ENCODE measurements around the gene MXRA8. TPM values are rescaled to one million over a fixed set of nuclear protein-coding genes. Genes with fewer than 3 reads are reported as not detected.

Gene MXRA8
- total RNA-seq, 1 donor from 2014 or later = not detected

DNA sequence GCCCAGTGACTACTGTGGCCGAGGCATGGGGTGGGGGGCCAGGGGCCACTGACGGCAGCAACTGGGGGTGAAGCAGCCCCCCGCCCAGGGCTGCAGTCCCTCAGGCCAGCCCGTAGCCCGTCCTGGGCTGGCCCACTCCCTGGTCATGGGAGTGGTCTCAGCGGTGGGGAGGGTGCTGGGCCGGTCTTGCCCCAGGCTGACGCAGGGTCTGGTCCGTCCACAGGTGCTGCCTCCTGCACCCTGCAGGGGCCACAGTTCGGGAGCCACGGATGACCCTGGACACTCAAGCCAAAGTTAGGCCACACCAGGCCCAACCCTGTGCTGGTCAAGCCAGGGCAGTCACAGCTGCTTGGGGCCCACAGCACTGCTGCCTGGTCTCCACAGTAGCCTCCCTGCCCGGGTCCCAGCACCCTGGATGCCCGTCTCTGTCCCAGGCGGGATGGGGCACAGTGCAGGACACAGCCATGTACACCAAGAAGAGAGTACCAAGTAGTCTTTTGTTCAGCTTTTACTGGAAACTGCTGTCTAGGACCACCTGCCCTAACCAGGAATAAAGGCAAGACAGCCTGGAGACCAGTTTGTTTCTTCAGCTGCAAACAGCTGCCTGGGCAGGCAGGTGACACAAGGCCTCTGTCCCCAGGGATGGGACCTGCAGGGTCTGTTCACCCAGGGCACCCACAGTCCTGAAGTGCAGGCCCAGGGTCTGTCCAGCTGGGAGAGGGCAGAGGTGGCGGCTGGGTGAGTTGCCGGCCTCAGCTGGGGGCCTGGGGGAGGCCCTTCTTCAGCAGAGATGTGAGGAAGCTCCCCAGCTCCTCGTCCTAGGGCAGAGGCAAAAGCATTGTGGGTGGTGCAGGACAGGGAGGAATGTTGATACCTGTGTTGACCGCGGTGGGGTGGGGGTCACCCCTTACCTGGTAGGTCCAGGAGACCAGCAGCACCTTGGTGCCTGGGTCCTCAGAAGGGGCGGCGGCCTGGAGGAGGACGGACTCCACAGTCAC is 46.9 kb downstream of the MXRA8 start:
- Mint-ChIP-seq H3K9me3 (no peaks in the 10 kb centered on the region), H3K4me1 (ENCODE audit: low read depth) (peaks cover 5% of the 10 kb centered on the region), H3K27me3 (ENCODE audit: low read depth) (no peaks in the 10 kb centered on the region), H3K27ac (no peak overlapping the region), H3K36me3 (ENCODE audit: low read depth) (peaks cover 28% of the 10 kb centered on the region), H3K4me3 (ENCODE audit: low read depth) (no peak overlapping the region)
- intact Hi-C loops (cut with micrococcal nuclease) = no loop called here
- no peak for DNase-seq (ENCODE audit: low spot score)

DNA sequence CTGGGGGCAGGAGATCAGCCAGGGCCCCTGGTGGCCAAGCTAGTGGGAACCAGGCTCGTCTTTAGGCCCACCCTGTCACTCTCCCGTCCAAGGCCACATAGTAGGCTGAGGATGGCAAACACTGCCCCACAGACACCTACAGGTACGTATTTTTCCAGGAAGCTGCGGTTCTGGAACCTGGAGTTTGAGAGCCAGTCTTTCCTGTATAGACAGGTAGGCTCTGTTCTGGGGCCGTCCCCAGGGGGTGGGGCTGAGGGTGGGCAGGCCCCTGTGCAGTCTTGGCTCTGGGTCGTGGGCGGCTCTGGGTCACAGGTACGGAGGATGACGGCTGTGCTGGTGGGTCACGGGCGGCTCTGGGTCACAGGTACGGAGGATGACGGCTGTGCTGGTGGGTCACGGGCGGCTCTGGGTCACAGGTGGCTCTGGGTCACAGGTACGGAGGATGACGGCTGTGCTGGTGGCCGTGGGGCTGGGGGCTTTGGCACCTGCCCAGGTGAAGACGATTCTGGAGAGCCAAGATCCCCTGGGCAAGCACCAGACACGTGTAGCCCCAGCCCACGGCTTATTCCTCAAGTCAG is 47.8 kb downstream of the MXRA8 start:
- H3K4me1 Mint-ChIP-seq (ENCODE audit: low read depth) = peaks cover 10% of the 10 kb centered on the region
- no peaks in the 10 kb centered on the region for H3K9me3 Mint-ChIP-seq
- DNase-seq (ENCODE audit: low spot score) = no peak
- peak overlapping the region; percentile 30 for H3K4me3 Mint-ChIP-seq (ENCODE audit: low read depth)
- H3K27me3 Mint-ChIP-seq (ENCODE audit: low read depth) = no peaks in the 10 kb centered on the region
- intact Hi-C loops (cut with micrococcal nuclease) = no loop called here
- H3K36me3 Mint-ChIP-seq (ENCODE audit: low read depth) = peaks cover 21% of the 10 kb centered on the region
- H3K27ac Mint-ChIP-seq = no peak overlapping the region

DNA sequence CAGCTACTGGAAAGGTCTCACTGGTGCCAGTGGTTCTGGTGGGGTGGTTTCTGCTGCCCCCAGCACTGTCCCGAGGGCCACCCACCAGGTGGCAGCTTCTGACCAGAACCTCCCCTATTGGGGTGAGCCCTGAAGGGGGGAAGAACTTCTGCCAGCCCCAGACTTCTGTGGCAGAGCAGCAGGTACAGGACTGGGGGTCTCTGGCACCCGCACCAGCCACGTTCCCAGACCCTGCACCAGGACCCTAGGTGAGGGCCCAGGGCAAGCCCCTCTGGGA is 48.3 kb downstream of the MXRA8 start:
- Mint-ChIP-seq H3K36me3 (ENCODE audit: low read depth) (peaks cover 18% of the 10 kb centered on the region), H3K27me3 (ENCODE audit: low read depth) (no peaks in the 10 kb centered on the region), H3K4me1 (ENCODE audit: low read depth) (peaks cover 10% of the 10 kb centered on the region), H3K9me3 (no peaks in the 10 kb centered on the region), H3K27ac (no peak overlapping the region), H3K4me3 (ENCODE audit: low read depth) (peak overlapping the region; percentile 75)
- no peak for DNase-seq (ENCODE audit: low spot score)
- intact Hi-C loops (cut with micrococcal nuclease) = no loop called here

DNA sequence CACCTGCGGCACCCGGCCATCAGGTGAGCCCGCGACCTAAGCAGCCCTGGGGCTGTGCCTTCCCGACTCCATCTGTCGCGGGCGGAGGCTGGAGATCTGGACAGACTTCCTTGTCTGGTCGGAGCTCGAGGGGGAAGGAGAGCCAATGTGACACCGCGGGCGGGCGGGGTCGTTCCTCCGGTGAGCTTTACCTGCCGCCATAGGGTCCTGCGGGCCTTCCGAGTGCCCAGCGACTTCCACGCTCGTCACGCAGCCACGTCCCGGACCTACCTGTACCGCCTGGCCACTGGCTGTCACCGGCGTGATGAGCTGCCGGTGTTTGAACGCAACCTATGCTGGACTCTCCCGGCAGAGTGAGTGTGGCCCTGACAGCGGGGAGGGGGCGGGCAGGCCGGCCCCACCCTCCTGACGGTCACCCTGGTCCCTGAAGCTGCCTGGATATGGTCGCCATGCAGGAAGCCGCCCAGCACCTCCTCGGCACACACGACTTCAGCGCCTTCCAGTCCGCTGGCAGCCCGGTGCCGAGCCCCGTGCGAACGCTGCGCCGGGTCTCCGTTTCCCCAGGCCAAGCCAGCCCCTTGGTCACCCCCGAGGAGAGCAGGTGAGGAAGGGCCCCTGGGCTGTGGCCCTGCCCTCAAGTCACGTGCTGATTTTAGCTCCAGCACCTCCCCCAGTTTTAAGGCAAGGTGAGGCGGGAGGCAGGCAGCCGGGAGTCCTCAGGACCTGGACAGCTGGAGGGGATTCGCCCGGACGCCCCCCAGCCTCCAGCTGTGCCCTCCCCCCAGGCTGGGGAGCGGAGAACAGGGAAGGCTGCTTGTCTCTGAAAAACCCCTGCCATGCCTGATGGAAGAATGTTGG is 48.9 kb downstream of the MXRA8 start:
- Mint-ChIP-seq H3K4me3 (ENCODE audit: low read depth) (peak overlapping the region; percentile 75), H3K4me1 (ENCODE audit: low read depth) (peaks cover 10% of the 10 kb centered on the region), H3K9me3 (no peaks in the 10 kb centered on the region), H3K27ac (no peak overlapping the region), H3K27me3 (ENCODE audit: low read depth) (no peaks in the 10 kb centered on the region), H3K36me3 (ENCODE audit: low read depth) (peaks cover 15% of the 10 kb centered on the region)
- intact Hi-C loops (cut with micrococcal nuclease) = loop anchor here (2.0 to 10.0 kb wide), 3 partner anchors 39 to 192 kb away; partner anchors contain the start of genes AURKAIP1, C1orf159 and DVL1
- no peak for DNase-seq (ENCODE audit: low spot score)

DNA sequence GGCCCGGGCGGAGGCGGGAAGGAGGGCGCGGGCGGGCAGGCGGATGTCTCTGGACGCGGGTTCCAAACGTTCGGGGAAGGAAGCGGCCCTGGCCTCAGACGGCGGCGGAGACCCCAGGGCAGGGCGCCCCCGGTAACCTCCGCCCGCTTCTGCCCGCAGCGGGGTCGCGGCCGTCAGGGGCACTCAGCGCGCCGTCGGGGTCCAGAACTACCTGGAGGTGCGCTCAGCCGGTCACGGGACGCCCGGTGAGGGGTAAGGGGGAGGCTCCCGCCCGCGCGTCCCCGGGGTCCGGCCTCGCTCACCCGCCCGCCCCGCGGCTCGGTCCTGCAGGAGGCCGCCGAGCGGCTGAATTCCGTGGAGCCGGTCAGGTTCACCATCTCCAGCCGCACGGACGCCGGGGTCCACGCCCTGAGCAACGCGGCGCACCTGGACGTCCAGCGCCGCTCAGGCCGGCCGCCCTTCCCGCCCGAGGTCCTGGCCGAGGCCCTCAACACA is 49.6 kb downstream of the MXRA8 start:
- peak overlapping the region; percentile 79 for H3K27ac Mint-ChIP-seq
- peaks cover 10% of the 10 kb centered on the region for H3K4me1 Mint-ChIP-seq (ENCODE audit: low read depth)

DNA sequence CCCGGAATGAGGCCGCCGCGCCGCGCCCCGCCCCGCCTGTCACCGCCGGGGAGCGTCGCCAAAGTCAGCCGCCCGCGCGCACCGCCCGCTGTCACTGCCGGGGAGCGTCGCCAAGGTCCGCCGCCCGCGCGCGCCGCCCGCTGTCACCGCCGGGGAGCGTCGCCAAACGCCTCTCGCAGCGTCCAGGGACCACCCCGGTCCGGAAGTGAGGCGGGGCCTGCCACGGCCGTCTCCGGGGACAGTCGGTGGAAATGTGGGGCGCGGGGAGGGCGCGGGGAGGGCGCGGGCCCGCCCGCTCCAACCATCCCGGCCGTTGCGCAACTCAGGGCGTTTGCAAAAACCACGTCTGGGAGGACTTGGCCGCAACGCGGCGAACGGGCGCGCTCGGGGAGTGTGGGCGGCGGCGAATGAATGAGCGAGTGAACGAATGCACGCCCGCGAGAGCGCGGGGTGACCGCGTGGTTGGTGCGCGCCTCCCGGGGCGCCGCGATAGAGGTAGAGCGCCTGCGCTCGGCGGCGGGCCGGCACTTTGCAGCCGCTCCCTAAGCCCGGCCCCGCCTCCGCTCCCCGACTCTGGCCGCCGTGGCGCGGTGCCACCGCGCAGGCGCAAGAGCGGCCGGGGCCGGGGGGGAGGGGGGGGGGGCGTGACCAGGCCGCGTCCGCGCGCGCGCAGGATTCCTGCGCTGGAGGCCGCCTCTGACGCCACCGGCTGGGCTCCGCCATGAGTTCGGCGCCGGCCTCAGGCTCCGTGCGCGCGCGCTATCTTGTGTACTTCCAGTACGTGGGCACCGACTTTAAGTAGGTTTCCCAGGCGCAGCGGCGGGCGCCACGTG is 50.2 kb downstream of the MXRA8 start, which contains the start of the genes ACAP3 and PUSL1:
ACAP3 (minus strand) TSS at position 8 of the 833 bp plus-strand sequence. CDS start 115 bp downstream, outside the sequence.
PUSL1 (plus strand) TSS at position 675 of the 833 bp plus-strand sequence; CDS start at position 722, 47 bp downstream.
- Mint-ChIP-seq H3K36me3 (ENCODE audit: low read depth) (peaks cover 9% of the 10 kb centered on the region), H3K4me3 (ENCODE audit: low read depth) (peak within 1 kb of the TSS; percentile 85), H3K27ac (peak within 1 kb of the TSS; percentile 79), H3K27me3 (ENCODE audit: low read depth) (no peaks in the 10 kb centered on the region), H3K4me1 (ENCODE audit: low read depth) (peaks cover 10% of the 10 kb centered on the region), H3K9me3 (no peaks in the 10 kb centered on the region)
- DNase-seq (ENCODE audit: low spot score) = peak; percentile 89
- intact Hi-C loops (cut with micrococcal nuclease) = loop anchor here (1.0 to 10.0 kb wide), 4 partner anchors 16 to 191 kb away; partner anchors contain the start of genes AURKAIP1, C1orf159, CPTP and DVL1

More for the DNA sequence above, 49.6 kb downstream of the MXRA8 start:
- Mint-ChIP-seq H3K9me3 (no peaks in the 10 kb centered on the region), H3K36me3 (ENCODE audit: low read depth) (peaks cover 14% of the 10 kb centered on the region), H3K4me3 (ENCODE audit: low read depth) (peak overlapping the region; percentile 85), H3K27me3 (ENCODE audit: low read depth) (no peaks in the 10 kb centered on the region)
- intact Hi-C loops (cut with micrococcal nuclease) = loop anchor here (1.0 to 10.0 kb wide), 4 partner anchors 15 to 192 kb away; partner anchors contain the start of genes AURKAIP1, C1orf159, CPTP and DVL1
- no peak for DNase-seq (ENCODE audit: low spot score)

DNA sequence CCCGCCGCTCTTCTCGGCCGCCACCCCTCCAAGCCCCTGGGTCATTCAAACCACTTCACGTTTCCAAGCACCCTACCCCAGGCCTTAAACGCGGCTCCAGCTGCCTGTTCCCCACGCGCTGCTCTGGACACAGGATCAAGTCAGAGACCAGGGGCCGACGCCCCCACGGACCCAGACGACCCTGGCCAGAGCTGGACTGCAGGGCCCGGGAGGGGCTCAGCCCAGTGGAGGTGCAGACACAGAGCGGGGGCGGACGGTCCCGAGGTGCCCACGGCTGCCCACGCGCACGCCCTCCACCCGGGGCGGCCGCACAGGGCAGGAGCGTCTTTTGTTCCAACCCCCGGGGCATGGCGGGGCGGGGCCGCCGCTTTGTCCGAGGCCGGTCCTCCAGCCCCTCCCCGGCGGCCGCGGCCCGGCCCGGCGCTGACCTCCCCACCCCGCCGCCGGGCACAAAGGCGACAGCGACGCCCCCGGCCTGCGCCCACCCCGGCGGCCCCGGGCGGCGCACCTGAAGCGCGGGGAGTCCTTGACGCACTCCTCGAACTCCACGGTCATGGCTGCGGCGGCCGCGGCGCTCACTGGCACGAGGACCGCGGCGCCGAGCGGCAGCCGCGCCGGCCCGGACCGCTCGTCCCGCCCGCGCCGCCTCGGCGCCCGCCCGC is 51.0 kb downstream of the MXRA8 start:
- Mint-ChIP-seq H3K4me1 (ENCODE audit: low read depth) (peaks cover 10% of the 10 kb centered on the region), H3K27me3 (ENCODE audit: low read depth) (no peaks in the 10 kb centered on the region), H3K36me3 (ENCODE audit: low read depth) (peaks cover 6% of the 10 kb centered on the region), H3K4me3 (ENCODE audit: low read depth) (peak overlapping the region; percentile 84), H3K9me3 (no peaks in the 10 kb centered on the region), H3K27ac (peak overlapping the region; percentile 72)
- intact Hi-C loops (cut with micrococcal nuclease) = loop anchor here (5.0 to 10.0 kb wide), 2 partner anchors 67 to 190 kb away; partner anchors contain the start of genes AURKAIP1 and C1orf159
- no peak for DNase-seq (ENCODE audit: low spot score)

DNA sequence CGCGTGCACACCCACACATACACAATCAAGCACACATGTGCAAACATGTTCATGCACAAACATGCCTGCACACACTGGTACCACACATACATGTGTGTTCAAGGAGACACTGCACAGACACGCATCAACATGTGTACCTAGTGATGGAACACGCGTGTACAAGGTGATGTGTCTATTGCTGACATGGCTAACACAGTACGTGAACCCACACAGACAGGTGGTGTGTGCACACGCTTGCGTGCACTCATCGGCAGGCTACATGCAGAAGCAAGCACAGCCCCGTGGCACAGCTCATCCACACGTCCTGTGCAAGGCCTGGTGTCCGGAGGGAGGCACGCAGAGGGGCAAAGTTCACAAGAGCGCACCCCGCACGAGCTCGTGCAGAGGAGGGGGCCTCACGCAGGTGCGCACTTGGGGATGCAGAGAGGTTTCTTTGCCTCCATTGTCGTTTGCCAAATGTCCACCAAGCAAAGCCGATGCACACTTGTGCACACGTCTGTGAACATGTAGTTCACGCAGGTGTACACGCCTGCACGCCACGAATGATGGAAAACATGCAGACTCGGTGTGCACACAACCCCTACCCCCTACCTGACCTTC is 51.6 kb downstream of the MXRA8 start:
- peak overlapping the region; percentile 72 for H3K27ac Mint-ChIP-seq
- H3K4me1 Mint-ChIP-seq (ENCODE audit: low read depth) = peaks cover 10% of the 10 kb centered on the region
- H3K9me3 Mint-ChIP-seq = no peaks in the 10 kb centered on the region
- intact Hi-C loops (cut with micrococcal nuclease) = loop anchor here (5.0 to 10.0 kb wide), 2 partner anchors 68 to 189 kb away; partner anchors contain the start of genes AURKAIP1 and C1orf159
- H3K4me3 Mint-ChIP-seq (ENCODE audit: low read depth) = peak overlapping the region; percentile 84
- no peak for DNase-seq (ENCODE audit: low spot score)
- H3K27me3 Mint-ChIP-seq (ENCODE audit: low read depth) = no peaks in the 10 kb centered on the region
- H3K36me3 Mint-ChIP-seq (ENCODE audit: low read depth) = peaks cover 6% of the 10 kb centered on the region

DNA sequence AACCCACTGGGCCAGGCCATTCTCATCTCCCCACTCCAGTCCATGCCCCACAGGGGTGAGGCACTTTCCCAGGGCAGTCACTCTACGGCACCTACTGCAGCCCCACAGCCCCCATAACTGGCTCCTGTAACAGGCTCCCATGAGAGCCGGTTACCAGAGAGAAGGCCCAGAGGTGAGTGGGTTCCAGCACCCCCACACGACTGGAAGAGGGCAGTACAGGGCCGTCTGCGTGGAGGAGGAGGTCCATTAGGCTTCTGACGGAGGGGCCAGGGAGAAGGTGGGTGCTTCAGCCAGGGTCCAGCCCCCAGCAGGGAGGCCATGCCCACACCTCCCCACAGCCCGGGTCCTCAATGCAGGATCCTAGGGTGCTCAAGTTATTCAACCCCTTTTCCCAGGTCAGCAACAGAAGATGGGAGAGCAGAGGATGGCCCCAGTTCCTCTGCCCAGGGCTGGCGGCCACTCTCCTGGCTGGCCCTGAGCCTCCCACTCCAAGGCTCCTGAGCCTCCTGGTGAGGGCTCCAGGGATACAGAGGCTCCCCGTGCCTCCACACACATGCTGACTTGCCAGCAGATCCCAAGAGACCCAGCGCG is 52.2 kb downstream of the MXRA8 start:
- Mint-ChIP-seq H3K4me1 (ENCODE audit: low read depth) (peaks cover 10% of the 10 kb centered on the region), H3K27me3 (ENCODE audit: low read depth) (no peaks in the 10 kb centered on the region), H3K36me3 (ENCODE audit: low read depth) (peaks cover 6% of the 10 kb centered on the region), H3K4me3 (ENCODE audit: low read depth) (peak overlapping the region; percentile 84), H3K27ac (peak overlapping the region; percentile 72), H3K9me3 (no peaks in the 10 kb centered on the region)
- intact Hi-C loops (cut with micrococcal nuclease) = loop anchor here (5.0 to 10.0 kb wide), 2 partner anchors 69 to 189 kb away; partner anchors contain the start of genes AURKAIP1 and C1orf159
- DNase-seq (ENCODE audit: low spot score) = no peak

DNA sequence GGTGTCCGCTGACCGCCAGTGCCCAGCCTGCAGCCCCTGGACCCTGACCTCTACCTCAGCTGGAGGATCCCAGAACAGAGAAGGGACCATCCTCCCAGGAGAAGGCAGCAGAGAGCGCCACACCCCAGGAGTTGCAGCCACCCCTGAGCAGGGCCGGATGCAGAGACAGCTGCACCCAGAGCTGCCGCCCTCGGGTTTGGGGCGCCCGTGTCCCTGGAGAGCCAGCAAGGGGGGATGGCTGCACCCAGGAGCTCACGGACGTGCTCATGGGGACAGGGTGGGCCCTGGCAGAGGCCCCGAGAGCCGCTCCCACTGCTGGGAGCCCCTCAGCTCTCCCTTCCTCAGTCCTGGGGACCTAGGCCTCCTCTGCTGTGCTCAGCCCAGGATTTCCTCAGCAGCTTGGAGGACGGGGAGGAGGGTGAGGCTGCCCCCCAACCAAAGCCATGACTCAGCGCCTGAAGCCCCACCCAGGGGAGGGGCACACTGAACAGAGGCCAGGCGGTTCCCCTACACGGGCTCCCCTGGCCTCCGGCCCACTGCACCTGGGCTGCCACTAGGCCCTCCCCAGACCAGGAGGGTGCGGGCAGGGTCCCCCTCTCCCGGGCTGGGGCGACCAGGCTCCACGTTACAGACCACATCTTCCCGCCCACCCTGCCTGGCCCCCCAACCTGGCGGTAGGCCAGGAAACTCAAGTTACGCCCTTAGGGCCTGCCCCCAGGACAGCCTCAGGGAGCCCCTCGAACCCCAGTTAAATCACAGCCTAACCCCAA is 52.9 kb downstream of the MXRA8 start:
- H3K27ac Mint-ChIP-seq = peak overlapping the region; percentile 72
- H3K4me1 Mint-ChIP-seq (ENCODE audit: low read depth) = peaks cover 10% of the 10 kb centered on the region
- DNase-seq (ENCODE audit: low spot score) = peak; percentile 65
- H3K4me3 Mint-ChIP-seq (ENCODE audit: low read depth) = peak overlapping the region; percentile 84
- H3K27me3 Mint-ChIP-seq (ENCODE audit: low read depth) = no peaks in the 10 kb centered on the region
- H3K9me3 Mint-ChIP-seq = no peaks in the 10 kb centered on the region
- intact Hi-C loops (cut with micrococcal nuclease) = loop anchor here (5.0 to 10.0 kb wide), 2 partner anchors 69 to 188 kb away; partner anchors contain the start of genes AURKAIP1 and C1orf159
- H3K36me3 Mint-ChIP-seq (ENCODE audit: low read depth) = peaks cover 2% of the 10 kb centered on the region

Data from activated T-helper 2 cell treated with anti-CD3 and anti-CD28 coated beads, Interferon-gamma antibody, Interleukin-2, Interleukin-4, amounts not matched to agents 10 μg/mL and 5 μg/mL and 100 μg/mL, durations not matched to agents 14 hours and 24 hours and 36 hours (primary cell).